ENCODE results near the gene ZBTB39. TPM values are rescaled to one million over a fixed set of nuclear protein-coding genes. Genes with fewer than 3 reads are reported as not detected.

The ZBTB39 gene
- total and polyA plus RNA-seq, 3 experiments from 2014 or later, result 2.0 to 9.3 (median 9.1) TPM

GRCh38 chr12:57048423-57049118 lies 42.2 kb upstream of the ZBTB39 start:
- peaks cover 24 to 29% (median 28%) of the 10 kb centered on the region in 3 donors for H3K4me1 Mint-ChIP-seq

DNA sequence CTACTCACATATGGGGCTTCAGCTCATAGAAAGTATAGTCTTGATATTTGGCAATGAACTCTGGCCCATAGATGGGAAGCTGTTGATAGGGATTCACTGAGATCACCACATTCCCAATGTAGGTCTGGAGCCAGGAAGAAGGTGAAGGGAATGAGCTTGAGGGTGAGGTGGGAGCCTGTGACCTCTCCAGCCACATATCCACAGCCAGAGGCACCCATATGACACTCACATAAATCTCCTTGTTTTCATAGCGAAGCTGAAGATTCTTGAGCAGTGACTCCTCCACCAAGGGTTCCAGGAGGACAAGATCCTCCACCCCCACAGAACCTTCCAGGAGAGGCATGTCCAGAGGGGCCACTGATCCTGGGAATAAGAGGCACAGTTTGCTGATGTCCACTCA lies 41.6 kb upstream of the ZBTB39 start:
- Mint-ChIP-seq H3K27ac (peak overlapping the region in 4 of 8 donors; percentile 34 to 87 (median 58)), H3K9me3 (no peaks in the 10 kb centered on the region), H3K4me3 (peak overlapping the region in 2 of 7 donors; percentile 62 to 64), H3K36me3 (no peaks in the 10 kb centered on the region), H3K4me1 (peaks cover 24 to 29% (median 28%) of the 10 kb centered on the region in 3 donors), H3K27me3 (peaks cover 3 to 14% of the 10 kb centered on the region in 2 donors)
- ChIA-PET CTCF (interaction anchor here (0.9 to 1.4 kb wide), 3 partner anchors 9 to 64 kb away, joined by 3 to 7 read pairs (median 6); partner anchors contain the start of gene STAT6), POLR2A (interaction anchor here (0.5 to 0.8 kb wide), 3 partner anchors 64 to 363 kb away, joined by 3 to 7 read pairs (median 3); no protein-coding TSS in a partner anchor)
- Histone ChIP-seq H3K4me1 (ENCODE audit: insufficient read depth, low read length) (peaks cover 20% of the 10 kb centered on the region), H3K27ac (ENCODE audit: low read depth, low read length) (no peak overlapping the region), H3K9me3 (ENCODE audit: low read length) (no peaks in the 10 kb centered on the region), H3K4me3 (ENCODE audit: low read length) (peak overlapping the region; percentile 15), H3K36me3 (ENCODE audit: insufficient read depth, low read length) (no peaks in the 10 kb centered on the region), H3K27me3 (ENCODE audit: insufficient read depth, low read length, poor library complexity, severe bottlenecking) (no peaks in the 10 kb centered on the region)
- DNase-seq, result no peak

More at GRCh38 chr12:57048423-57049118, 42.2 kb upstream of the ZBTB39 start:
- H3K4me3 ChIP-seq (ENCODE audit: low read length), result no peak overlapping the region
- no peaks in the 10 kb centered on the region for H3K27me3 ChIP-seq (ENCODE audit: insufficient read depth, low read length, poor library complexity, severe bottlenecking)
- H3K27ac Mint-ChIP-seq, result peak overlapping the region in 3 of 8 donors; percentile 11 to 87 (median 48)
- no peak overlapping the region for H3K27ac ChIP-seq (ENCODE audit: low read depth, low read length)
- CTCF ChIA-PET, result interaction anchor here (0.9 to 1.4 kb wide), 3 partner anchors 8 to 63 kb away, joined by 3 to 7 read pairs (median 6); partner anchors contain the start of gene STAT6
- POLR2A ChIA-PET, result no interaction called here
- no peaks in the 10 kb centered on the region for H3K36me3 Mint-ChIP-seq
- peak overlapping the region in 1 of 7 donors; percentile 29 for H3K4me3 Mint-ChIP-seq
- H3K36me3 ChIP-seq (ENCODE audit: insufficient read depth, low read length), result no peaks in the 10 kb centered on the region
- DNase-seq, result no peak
- H3K9me3 ChIP-seq (ENCODE audit: low read length), result no peaks in the 10 kb centered on the region
- H3K4me1 ChIP-seq (ENCODE audit: insufficient read depth, low read length), result peaks cover 20% of the 10 kb centered on the region
- H3K9me3 Mint-ChIP-seq, result no peaks in the 10 kb centered on the region
- H3K27me3 Mint-ChIP-seq, result peaks cover 3 to 9% of the 10 kb centered on the region in 2 donors

DNA sequence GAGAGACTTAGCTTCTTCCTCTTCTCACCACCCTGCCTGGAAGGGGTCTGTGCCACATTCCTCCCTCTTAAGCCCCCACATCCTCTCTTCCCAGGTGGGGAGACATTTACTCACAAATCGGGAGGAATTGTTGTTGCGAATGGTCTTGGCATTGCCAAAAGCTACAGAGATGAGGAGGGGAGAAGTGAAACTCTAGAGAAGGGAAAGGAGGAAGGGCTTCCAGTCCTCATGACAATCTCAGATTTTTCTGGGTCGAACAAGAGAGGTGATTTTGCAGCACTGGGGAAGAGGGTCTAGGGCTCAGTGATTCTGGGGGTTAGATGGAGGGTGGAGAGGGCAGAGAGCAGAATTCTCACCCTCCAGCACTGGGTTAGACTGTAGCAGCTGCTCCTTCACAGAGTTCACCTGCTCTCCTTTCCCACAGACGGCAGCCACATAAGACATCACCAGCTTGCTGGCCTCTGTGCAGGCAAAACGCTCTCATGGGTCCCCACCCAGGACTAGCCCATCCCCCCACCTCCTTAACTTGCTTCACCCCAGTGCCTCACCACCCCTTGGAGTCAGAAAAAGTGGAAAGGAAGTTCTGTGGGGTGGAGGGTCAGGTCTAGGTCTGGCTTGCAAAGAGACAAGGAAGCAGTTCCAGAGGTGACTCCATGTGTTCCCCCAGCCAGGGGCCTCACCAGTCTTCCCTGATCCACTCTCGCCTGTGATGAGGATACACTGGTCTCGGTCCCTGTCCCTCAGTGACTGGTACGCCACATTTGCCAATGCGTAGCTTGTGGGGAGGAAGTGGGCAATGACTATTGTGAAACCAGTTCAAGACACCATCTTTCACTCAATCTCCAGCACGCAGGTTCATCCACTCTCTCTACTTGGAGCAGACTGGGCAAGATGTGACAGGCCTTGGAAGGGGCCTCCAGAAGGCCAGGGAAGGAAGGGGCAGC lies 40.9 kb upstream of the ZBTB39 start:
- H3K27me3 Mint-ChIP-seq, result peaks cover 3 to 18% of the 10 kb centered on the region in 2 donors
- POLR2A ChIA-PET, result interaction anchor here (0.5 to 0.8 kb wide), 3 partner anchors 65 to 362 kb away, joined by 3 to 7 read pairs (median 3); no protein-coding TSS in a partner anchor
- H3K4me3 Mint-ChIP-seq, result peak overlapping the region in 6 of 7 donors; percentile 48 to 86 (median 63)
- H3K27ac ChIP-seq (ENCODE audit: low read depth, low read length), result no peak overlapping the region
- no peaks in the 10 kb centered on the region for H3K27me3 ChIP-seq (ENCODE audit: insufficient read depth, low read length, poor library complexity, severe bottlenecking)
- H3K9me3 Mint-ChIP-seq, result no peaks in the 10 kb centered on the region
- peaks cover 20% of the 10 kb centered on the region for H3K4me1 ChIP-seq (ENCODE audit: insufficient read depth, low read length)
- H3K4me1 Mint-ChIP-seq, result peaks cover 24 to 29% (median 28%) of the 10 kb centered on the region in 3 donors
- peak in 4 of 5 donors; percentile 6 to 55 (median 27) for DNase-seq
- H3K36me3 Mint-ChIP-seq, result no peaks in the 10 kb centered on the region
- H3K27ac Mint-ChIP-seq, result peak overlapping the region in 7 of 8 donors; percentile 34 to 87 (median 76)
- CTCF ChIA-PET, result interaction anchor here (0.9 to 1.4 kb wide), 4 partner anchors 10 to 65 kb away, joined by 3 to 7 read pairs (median 4); partner anchors contain the start of gene STAT6
- no peaks in the 10 kb centered on the region for H3K9me3 ChIP-seq (ENCODE audit: low read length)
- H3K4me3 ChIP-seq (ENCODE audit: low read length), result peak overlapping the region; percentile 15
- no peaks in the 10 kb centered on the region for H3K36me3 ChIP-seq (ENCODE audit: insufficient read depth, low read length)

- Histone ChIP-seq H3K36me3 (ENCODE audit: insufficient read depth, low read length) (no peaks in the 10 kb centered on the region), H3K4me3 (ENCODE audit: low read length) (no peak overlapping the region), H3K27ac (ENCODE audit: low read depth, low read length) (no peak overlapping the region), H3K9me3 (ENCODE audit: low read length) (no peaks in the 10 kb centered on the region), H3K27me3 (ENCODE audit: insufficient read depth, low read length, poor library complexity, severe bottlenecking) (no peaks in the 10 kb centered on the region), H3K4me1 (ENCODE audit: insufficient read depth, low read length) (peaks cover 20% of the 10 kb centered on the region)
- Mint-ChIP-seq H3K4me3 (peak overlapping the region in 2 of 7 donors; percentile 43 to 48), H3K27ac (peak overlapping the region in 4 of 8 donors; percentile 8 to 49 (median 24)), H3K36me3 (no peaks in the 10 kb centered on the region), H3K9me3 (no peaks in the 10 kb centered on the region), H3K27me3 (peaks cover 3 to 24% of the 10 kb centered on the region in 2 donors), H3K4me1 (peaks cover 24 to 29% (median 28%) of the 10 kb centered on the region in 3 donors)
- DNase-seq, result no peak
- ChIA-PET CTCF (interaction anchor here (0.8 to 1.3 kb wide), 2 partner anchors 23 to 65 kb away, joined by 3 read pairs; partner anchors contain the start of gene STAT6), POLR2A (no interaction called here)
Measured at GRCh38 chr12:57046086-57046791, 39.9 kb upstream of the ZBTB39 start.

GRCh38 chr12:57044889-57045288 lies 38.5 kb upstream of the ZBTB39 start:
- peaks cover 2 to 30% of the 10 kb centered on the region in 2 donors for H3K27me3 Mint-ChIP-seq
- Histone ChIP-seq H3K9me3 (ENCODE audit: low read length) (no peaks in the 10 kb centered on the region), H3K27me3 (ENCODE audit: insufficient read depth, low read length, poor library complexity, severe bottlenecking) (no peaks in the 10 kb centered on the region), H3K27ac (ENCODE audit: low read depth, low read length) (no peak overlapping the region), H3K4me3 (ENCODE audit: low read length) (no peak overlapping the region), H3K36me3 (ENCODE audit: insufficient read depth, low read length) (no peaks in the 10 kb centered on the region), H3K4me1 (ENCODE audit: insufficient read depth, low read length) (peaks cover 20% of the 10 kb centered on the region)
- ChIA-PET POLR2A (no interaction called here), CTCF (no interaction called here)
- no peak overlapping the region for H3K4me3 Mint-ChIP-seq
- DNase-seq, result no peak
- H3K36me3 Mint-ChIP-seq, result no peaks in the 10 kb centered on the region
- no peaks in the 10 kb centered on the region for H3K9me3 Mint-ChIP-seq
- H3K27ac Mint-ChIP-seq, result peak overlapping the region in 1 of 8 donors; percentile 40
- H3K4me1 Mint-ChIP-seq, result peaks cover 24 to 29% (median 26%) of the 10 kb centered on the region in 3 donors

- Histone ChIP-seq H3K27me3 (ENCODE audit: insufficient read depth, low read length, poor library complexity, severe bottlenecking) (no peaks in the 10 kb centered on the region), H3K27ac (ENCODE audit: low read depth, low read length) (no peak overlapping the region), H3K4me3 (ENCODE audit: low read length) (no peak overlapping the region), H3K4me1 (ENCODE audit: insufficient read depth, low read length) (peaks cover 20% of the 10 kb centered on the region), H3K9me3 (ENCODE audit: low read length) (no peaks in the 10 kb centered on the region), H3K36me3 (ENCODE audit: insufficient read depth, low read length) (no peaks in the 10 kb centered on the region)
- CTCF ChIA-PET, result no interaction called here
- H3K4me3 Mint-ChIP-seq, result no peak overlapping the region
- H3K27ac Mint-ChIP-seq, result peak overlapping the region in 1 of 8 donors; percentile 40
- H3K9me3 Mint-ChIP-seq, result no peaks in the 10 kb centered on the region
- H3K4me1 Mint-ChIP-seq, result peaks cover 24 to 29% (median 26%) of the 10 kb centered on the region in 3 donors
- H3K36me3 Mint-ChIP-seq, result no peaks in the 10 kb centered on the region
- DNase-seq, result no peak
- H3K27me3 Mint-ChIP-seq, result peaks cover 2 to 30% of the 10 kb centered on the region in 2 donors
- POLR2A ChIA-PET, result no interaction called here
Measured at GRCh38 chr12:57044468-57044867, 38.1 kb upstream of the ZBTB39 start.

DNA sequence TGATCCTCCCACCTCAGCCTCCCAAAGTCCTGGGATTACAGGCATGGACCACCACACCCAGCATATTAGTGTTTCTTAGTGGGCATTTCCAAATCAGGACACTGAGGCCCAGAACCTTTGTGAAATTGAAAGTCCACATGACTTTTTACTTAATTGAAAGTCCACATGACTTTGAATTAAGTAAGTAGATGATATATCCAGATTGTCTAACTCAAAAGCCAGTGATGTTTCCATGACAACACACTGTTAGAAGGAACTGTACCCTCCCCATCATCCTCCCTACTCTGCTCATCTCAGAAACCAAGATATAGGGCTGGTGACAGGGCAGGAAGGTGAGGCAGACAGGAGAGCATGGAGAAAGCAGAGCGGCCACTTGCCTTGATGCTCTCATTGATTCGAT lies 36.3 kb upstream of the ZBTB39 start:
- Mint-ChIP-seq H3K4me1 (peaks cover 18 to 20% (median 20%) of the 10 kb centered on the region in 3 donors), H3K4me3 (no peak overlapping the region), H3K27me3 (peaks cover 5 to 30% of the 10 kb centered on the region in 2 donors), H3K27ac (no peak overlapping the region), H3K36me3 (no peaks in the 10 kb centered on the region), H3K9me3 (no peaks in the 10 kb centered on the region)
- H3K9me3 ChIP-seq (ENCODE audit: low read length), result no peaks in the 10 kb centered on the region
- ChIA-PET CTCF (interaction anchor here (1.2 kb wide), 1 partner anchor 20 kb away, joined by 3 read pairs; no protein-coding TSS in a partner anchor), POLR2A (no interaction called here)
- H3K36me3 ChIP-seq (ENCODE audit: insufficient read depth, low read length), result no peaks in the 10 kb centered on the region
- no peak for DNase-seq
- peaks cover 12% of the 10 kb centered on the region for H3K4me1 ChIP-seq (ENCODE audit: insufficient read depth, low read length)
- no peaks in the 10 kb centered on the region for H3K27me3 ChIP-seq (ENCODE audit: insufficient read depth, low read length, poor library complexity, severe bottlenecking)
- H3K4me3 ChIP-seq (ENCODE audit: low read length), result no peak overlapping the region
- no peak overlapping the region for H3K27ac ChIP-seq (ENCODE audit: low read depth, low read length)
